HepG2 (cell line): ENCODE data around the gene ZNF593OS. TPM values are rescaled to one million over a fixed set of nuclear protein-coding genes. Genes with fewer than 3 reads are reported as not detected.

Experiments
- CREB1 ChIP-seq, 2 experiments: fragments of 450-650 bp in 1 of 2; IDR thresholded peaks; 2 replicates each; pipeline ENCODE4 v1.6.1; 2016 to 2017; ENCODE audit warnings: control low read depth in 1 of 2, mild to moderate bottlenecking in 1 of 2, missing compliant biosample characterization in 1 of 2, missing genetic modification characterization in 1 of 2
- CTCF ChIP-seq: sonication (generic); formaldehyde crosslinking; IDR thresholded peaks from 2 replicates; pipeline ENCODE4 v1.5.0; 2020; ENCODE audit warnings: mild to moderate bottlenecking, missing genetic modification reagents, moderate library complexity
- ELK4 ChIP-seq: sonication (generic); formaldehyde crosslinking; IDR thresholded peaks from 2 replicates; pipeline ENCODE4 v1.9.0; 2021; ENCODE audit warnings: missing genetic modification reagents, borderline replicate concordance
- KDM5B ChIP-seq: sonication (generic); formaldehyde crosslinking; IDR thresholded peaks from 2 replicates; pipeline ENCODE4 v1.4.0; 2020; ENCODE audit warnings: missing genetic modification reagents, mild to moderate bottlenecking, borderline replicate concordance
- MAFK ChIP-seq, 2 experiments: IDR thresholded peaks in 1 of 2; conservative IDR thresholded peaks in 1 of 2; 2 replicates each; pipeline ENCODE4 v1.6.1; 2011; ENCODE audit warnings: improper control_type of control experiment in 2 of 2, low read length in 2 of 2
- PBX3 ChIP-seq: sonication (generic); formaldehyde crosslinking; IDR thresholded peaks from 2 replicates; pipeline ENCODE4 v1.8.1; 2023; ENCODE audit warnings: missing genetic modification reagents, inconsistent platforms, borderline replicate concordance
- PRDM15 ChIP-seq: sonication (generic); formaldehyde crosslinking; IDR thresholded peaks from 2 replicates; pipeline ENCODE4 v1.4.0; 2020; ENCODE audit warnings: missing genetic modification reagents
- SKIL ChIP-seq: sonication (generic); formaldehyde crosslinking; IDR thresholded peaks from 2 replicates; pipeline ENCODE4 v1.8.0; 2022; ENCODE audit warnings: missing genetic modification reagents, mild to moderate bottlenecking, moderate library complexity, borderline replicate concordance
- ZBTB44 ChIP-seq: sonication (generic); formaldehyde crosslinking; IDR thresholded peaks from 2 replicates; pipeline ENCODE4 v1.4.0; 2020; ENCODE audit warnings: missing genetic modification reagents
- ZNF12 ChIP-seq: sonication (generic); formaldehyde crosslinking; IDR thresholded peaks from 2 replicates; pipeline ENCODE4 v1.5.0; 2020; ENCODE audit warnings: missing genetic modification reagents
- ZNF207 ChIP-seq: fragments of 450-650 bp; IDR thresholded peaks from 2 replicates; pipeline ENCODE4 v1.6.1; 2016; ENCODE audit warnings: antibody characterized with exemption, borderline replicate concordance
- ZNF326 ChIP-seq: sonication (generic); formaldehyde crosslinking; IDR thresholded peaks from 2 replicates; pipeline ENCODE4 v1.4.0; 2020; ENCODE audit warnings: missing genetic modification reagents, borderline replicate concordance
- ZNF34 ChIP-seq: sonication (generic); formaldehyde crosslinking; IDR thresholded peaks from 2 replicates; pipeline ENCODE4 v1.4.0; 2020; ENCODE audit warnings: mild to moderate bottlenecking, missing genetic modification reagents, borderline replicate concordance
- ZNF558 ChIP-seq: sonication (generic); formaldehyde crosslinking; IDR thresholded peaks from 2 replicates; pipeline ENCODE4 v1.9.0; 2022; ENCODE audit warnings: mild to moderate bottlenecking, missing genetic modification reagents, borderline replicate concordance
- polyA plus RNA-seq, 8 experiments: library from polyadenylated mRNA; depleted of rRNA in 3 of 8; stranded (reverse) in 7 of 8; unstranded in 1 of 8; fragments of >200 nt; fragmentation: Illumina TruSeq in 4 of 8; extraction: Trizol in 4 of 8; gene quantifications; 2 replicates each; pipeline versions ENCODE4 v1.2.1 to v1.2.3, GENCODE V29; 2011 to 2016; ENCODE audit warnings: low read depth in 4 of 8, missing spikeins in 1 of 8, mixed read lengths in 1 of 8; ENCODE audit not compliant: insufficient read depth in 1 of 8
- total RNA-seq, 5 experiments: library from RNA; depleted of rRNA; stranded (reverse); fragments of >200 nt; fragmentation: Illumina TruSeq; extraction: Trizol; gene quantifications; 2 replicates each; pipeline ENCODE4 v1.2.3, GENCODE V29; 2016; ENCODE audit warnings: low read depth in 1 of 5

The ZNF593OS gene
- total and polyA plus RNA-seq, 2 of the 13 experiments (the other 11 are each of a cell fraction or from before 2014, with no cell fraction given): not detected

GRCh38 chr1:26169669-26170471 is 1.8 kb downstream of the ZNF593OS start, which contains the start of gene ZNF593 (continued):
- TF ChIP-seq ELK4 (CRISPR knock-in tag) (peak; percentile 90; the same call in 1 of the 2 replicates), ZNF558 (no peak), ZNF326 (CRISPR knock-in tag) (no peak), PBX3 (peak; percentile 42; the same call in 1 of the 2 replicates), ZBTB44 (CRISPR knock-in tag) (no peak; the same call in 1 of the 2 replicates), CREB1 (IDR thresholded peaks at IDR 0.05) (peak; percentile 100), CREB1 (CRISPR knock-in tag; IDR thresholded peaks at IDR 0.05) (peak; percentile 98), ZNF34 (CRISPR knock-in tag) (no peak), CTCF (peak; percentile 98), PRDM15 (CRISPR knock-in tag) (0 out of 2 replicates have a peak, but pooled peaks have one; percentile 31), MAFK (conservative IDR thresholded peaks at IDR 0.05 in 1 of 2, IDR thresholded peaks at IDR 0.05 in 1 of 2; ENCODE audit: low read length in 2 of 2) (no peak), ZNF12 (CRISPR knock-in tag) (no peak), SKIL (peak; percentile 54; the same call in 1 of the 2 replicates), KDM5B (peak; percentile 98), ZNF207 (no peak)
